Measurements from ENCODE around the gene CAPN13. TPM values are rescaled to one million over a fixed set of nuclear protein-coding genes. Genes with fewer than 3 reads are reported as not detected.

Gene CAPN13
- total and polyA plus RNA-seq, 2 donors (not counting 3 experiments of a cell fraction or from before 2014, with no cell fraction given): not detected

DNA sequence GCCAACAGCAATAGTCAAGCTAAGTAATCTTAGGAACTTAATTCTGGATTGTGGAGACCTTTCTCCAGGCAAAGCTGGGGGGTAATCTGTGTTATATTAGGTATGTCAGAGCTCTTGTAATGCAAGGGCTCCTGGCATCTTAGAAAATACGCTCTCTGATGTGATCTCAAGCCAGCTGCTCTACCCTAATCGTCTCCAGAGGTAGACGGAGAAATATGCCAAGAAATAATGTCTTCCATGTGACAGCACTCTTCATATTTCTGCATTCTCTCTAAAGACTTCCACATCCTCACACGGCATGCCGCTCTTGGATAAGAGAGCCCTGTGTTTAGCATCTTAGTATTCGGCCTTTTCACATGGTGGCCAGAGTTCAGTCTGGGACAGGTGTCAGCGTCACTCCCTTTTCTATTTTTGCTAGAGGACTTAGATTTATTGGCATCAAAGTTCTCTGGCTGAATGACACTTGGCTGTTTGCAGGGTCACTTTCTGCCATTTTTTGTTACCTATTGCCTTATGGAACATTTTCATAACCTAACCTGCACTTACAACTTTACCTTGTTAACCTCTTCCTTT, 25.2 kb downstream of the CAPN13 start:
- Histone ChIP-seq H3K27ac (ENCODE audit: insufficient read depth, low read depth, low read length) (no peak overlapping the region), H3K4me3 (replicated peaks in 1 of 3; ENCODE audit: insufficient read depth in 1 of 3, low read depth in 1 of 3, low read length in 3 of 3) (no peak overlapping the region), H3K27me3 (ENCODE audit: control insufficient read depth in 2 of 2, insufficient read depth in 2 of 2, low read length in 2 of 2) (no peaks in the 10 kb centered on the region), H3K4me2 (ENCODE audit: insufficient read depth, low read length) (no peak overlapping the region), H3K4me1 (ENCODE audit: control insufficient read depth, extremely low read depth, insufficient read depth, low read length) (no peaks in the 10 kb centered on the region), H3K9me3 (replicated peaks; ENCODE audit: control insufficient read depth, insufficient read depth, low read length) (no peaks in the 10 kb centered on the region), H2AFZ (ENCODE audit: low read depth, low read length) (no peak overlapping the region), H3K9ac (replicated peaks; ENCODE audit: extremely low read depth, insufficient read depth, low read length) (no peak overlapping the region), H4K20me1 (replicated peaks; ENCODE audit: control insufficient read depth, extremely low read depth, insufficient read depth, low read length) (no peaks in the 10 kb centered on the region), H3K36me3 (ENCODE audit: control insufficient read depth in 2 of 2, extremely low read depth in 1 of 2, insufficient read depth in 2 of 2, low read length in 2 of 2) (no peaks in the 10 kb centered on the region), H3K79me2 (ENCODE audit: control insufficient read depth, insufficient read depth, low read length) (no peaks in the 10 kb centered on the region), H3K9me1 (replicated peaks; ENCODE audit: control insufficient read depth, extremely low read depth, insufficient read depth, low read length) (no peaks in the 10 kb centered on the region)
- intact Hi-C loops (cut with micrococcal nuclease) (no loop called here), dilution Hi-C loops (cut with MboI; ENCODE audit: extremely low pct_ligation_motif_present, low sequenced_read_pairs) (no loop called here)
- DNase-seq (ENCODE audit: low read depth, low spot score) (no peak), FAIRE-seq (no peak)
- BruUV-seq (replicated peaks): no TSS peak
- ChIA-PET CTCF (no interaction called here), POLR2A (no interaction called here)
- TF ChIP-seq EZH2 (IDR thresholded peaks at IDR 0.05; ENCODE audit: borderline replicate concordance, low read depth, low read length, severe bottlenecking): no peak

DNA sequence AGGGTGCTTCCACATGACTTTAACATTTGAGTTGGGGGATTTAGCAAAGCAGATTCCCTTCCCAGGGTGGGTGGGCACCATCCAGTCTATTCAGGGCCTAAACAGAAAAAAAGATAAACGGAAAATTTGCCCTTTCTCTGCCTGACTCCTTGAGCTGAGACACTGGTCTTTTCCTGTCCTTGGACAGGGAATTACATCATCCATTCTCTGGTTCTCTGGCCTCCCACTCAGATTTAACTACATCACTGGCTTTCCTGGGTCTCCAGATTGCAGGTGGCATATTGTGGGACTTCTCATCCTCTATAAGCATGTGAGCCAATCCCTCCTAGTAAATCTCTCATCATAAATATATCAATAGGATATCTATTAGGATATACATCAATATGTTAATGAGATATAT, 25.8 kb downstream of the CAPN13 start:
- intact Hi-C loops (cut with micrococcal nuclease): no loop called here
- CTCF ChIA-PET: no interaction called here
- H3K9me1 ChIP-seq (replicated peaks; ENCODE audit: control insufficient read depth, extremely low read depth, insufficient read depth, low read length): no peaks in the 10 kb centered on the region

More for the DNA sequence above, 25.8 kb downstream of the CAPN13 start:
- no peaks in the 10 kb centered on the region for H3K36me3 ChIP-seq (ENCODE audit: control insufficient read depth in 2 of 2, extremely low read depth in 1 of 2, insufficient read depth in 2 of 2, low read length in 2 of 2)
- no peaks in the 10 kb centered on the region for H3K4me1 ChIP-seq (ENCODE audit: control insufficient read depth, extremely low read depth, insufficient read depth, low read length)
- dilution Hi-C loops (cut with MboI; ENCODE audit: extremely low pct_ligation_motif_present, low sequenced_read_pairs): no loop called here
- no peak overlapping the region for H3K9ac ChIP-seq (replicated peaks; ENCODE audit: extremely low read depth, insufficient read depth, low read length)
- no peaks in the 10 kb centered on the region for H3K9me3 ChIP-seq (replicated peaks; ENCODE audit: control insufficient read depth, insufficient read depth, low read length)
- no peaks in the 10 kb centered on the region for H3K27me3 ChIP-seq (ENCODE audit: control insufficient read depth in 2 of 2, insufficient read depth in 2 of 2, low read length in 2 of 2)
- DNase-seq (ENCODE audit: low read depth, low spot score): no peak
- no peak for FAIRE-seq
- no peak overlapping the region for H3K4me3 ChIP-seq (replicated peaks in 1 of 3; ENCODE audit: insufficient read depth in 1 of 3, low read depth in 1 of 3, low read length in 3 of 3)
- no TSS peak for BruUV-seq (replicated peaks)
- no peak overlapping the region for H2AFZ ChIP-seq (ENCODE audit: low read depth, low read length)
- no peak for TF ChIP-seq GATA2 (IDR thresholded peaks at IDR 0.05; ENCODE audit: insufficient read depth, insufficient read length, low read depth, low read length)
- no peak for TF ChIP-seq FOS (IDR thresholded peaks at IDR 0.05; ENCODE audit: borderline replicate concordance, insufficient read depth, low read length)
- no peak for TF ChIP-seq JUN (IDR thresholded peaks at IDR 0.05; ENCODE audit: borderline replicate concordance, insufficient read depth, insufficient read length, low read depth)
- TF ChIP-seq, protein P1, sequence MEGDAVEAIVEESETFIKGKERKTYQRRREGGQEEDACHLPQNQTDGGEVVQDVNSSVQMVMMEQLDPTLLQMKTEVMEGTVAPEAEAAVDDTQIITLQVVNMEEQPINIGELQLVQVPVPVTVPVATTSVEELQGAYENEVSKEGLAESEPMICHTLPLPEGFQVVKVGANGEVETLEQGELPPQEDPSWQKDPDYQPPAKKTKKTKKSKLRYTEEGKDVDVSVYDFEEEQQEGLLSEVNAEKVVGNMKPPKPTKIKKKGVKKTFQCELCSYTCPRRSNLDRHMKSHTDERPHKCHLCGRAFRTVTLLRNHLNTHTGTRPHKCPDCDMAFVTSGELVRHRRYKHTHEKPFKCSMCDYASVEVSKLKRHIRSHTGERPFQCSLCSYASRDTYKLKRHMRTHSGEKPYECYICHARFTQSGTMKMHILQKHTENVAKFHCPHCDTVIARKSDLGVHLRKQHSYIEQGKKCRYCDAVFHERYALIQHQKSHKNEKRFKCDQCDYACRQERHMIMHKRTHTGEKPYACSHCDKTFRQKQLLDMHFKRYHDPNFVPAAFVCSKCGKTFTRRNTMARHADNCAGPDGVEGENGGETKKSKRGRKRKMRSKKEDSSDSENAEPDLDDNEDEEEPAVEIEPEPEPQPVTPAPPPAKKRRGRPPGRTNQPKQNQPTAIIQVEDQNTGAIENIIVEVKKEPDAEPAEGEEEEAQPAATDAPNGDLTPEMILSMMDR (IDR thresholded peaks at IDR 0.05; ENCODE audit: extremely low read depth in 1 of 2, insufficient read depth in 1 of 2, low read depth in 1 of 2, low read length in 2 of 2): no peak
- TF ChIP-seq EZH2 (IDR thresholded peaks at IDR 0.05; ENCODE audit: borderline replicate concordance, low read depth, low read length, severe bottlenecking): no peak
- no peak for TF ChIP-seq POLR2AphosphoS5 (IDR thresholded peaks at IDR 0.05; ENCODE audit: insufficient read depth, low read depth, low read length)
- TF ChIP-seq POLR2A (IDR thresholded peaks at IDR 0.05; ENCODE audit: low read depth, low read length): no peak
- TF ChIP-seq, protein P2, sequence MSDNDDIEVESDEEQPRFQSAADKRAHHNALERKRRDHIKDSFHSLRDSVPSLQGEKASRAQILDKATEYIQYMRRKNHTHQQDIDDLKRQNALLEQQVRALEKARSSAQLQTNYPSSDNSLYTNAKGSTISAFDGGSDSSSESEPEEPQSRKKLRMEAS (IDR thresholded peaks at IDR 0.05; ENCODE audit: insufficient read depth, insufficient read length): no peak
- TF ChIP-seq MYC (IDR thresholded peaks at IDR 0.05; ENCODE audit: low read depth, low read length): no peak
- no peaks in the 10 kb centered on the region for H4K20me1 ChIP-seq (replicated peaks; ENCODE audit: control insufficient read depth, extremely low read depth, insufficient read depth, low read length)
- no peak overlapping the region for H3K4me2 ChIP-seq (ENCODE audit: insufficient read depth, low read length)
- H3K79me2 ChIP-seq (ENCODE audit: control insufficient read depth, insufficient read depth, low read length): no peaks in the 10 kb centered on the region
- POLR2A ChIA-PET: no interaction called here
- no peak overlapping the region for H3K27ac ChIP-seq (ENCODE audit: insufficient read depth, low read depth, low read length)

All from endothelial cell of umbilical vein (primary cell).